Kidney (tissue), 22 donors: Measurements from ENCODE around the gene GTF3C1. TPM values are rescaled to one million over a fixed set of nuclear protein-coding genes. Genes with fewer than 3 reads are reported as not detected.
A peak's percentile ranks its signal among the peaks of the same experiment; 100 is the strongest.

Source experiments
- DNase-seq, 5 donors: peaks; one replicate each; pipeline ENCODE4 v3.0.0-alpha.2; 2013 to 2020
- FAIRE-seq: peaks from 2 replicates; lab custom pipeline; 2012; peaks lifted over from hg19 to GRCh38; lab: Jason Lieb, UNC
- H3K27ac ChIP-seq, 2 donors: one replicate each; pipeline ENCODE4 v1.7.0; 2013; ENCODE audit warnings: low read depth in 2 of 2, low read length in 2 of 2, inconsistent platforms in 1 of 2
- H3K27me3 ChIP-seq: one replicate; pipeline ENCODE4 v1.7.1; 2013; ENCODE audit warnings: low read length, inconsistent platforms; ENCODE audit not compliant: control insufficient read depth, insufficient read depth
- H3K36me3 ChIP-seq, 3 donors: one replicate each; pipeline versions ENCODE4 v1.7.0 to v1.7.1; 2013; ENCODE audit warnings: low read length in 3 of 3, control low read depth in 1 of 3, inconsistent platforms in 1 of 3; ENCODE audit not compliant: insufficient read depth in 3 of 3, control insufficient read depth in 2 of 3
- H3K4me1 ChIP-seq, 3 donors: one replicate each; pipeline versions ENCODE4 v1.7.0 to v1.7.1; 2013; ENCODE audit warnings: low read length in 3 of 3, inconsistent platforms in 1 of 3, low read depth in 1 of 3; ENCODE audit not compliant: control insufficient read depth in 2 of 3, insufficient read depth in 2 of 3
- H3K4me3 ChIP-seq, 3 donors: one replicate each; pipeline versions ENCODE4 v1.7.0 to v1.8.1; 2013; ENCODE audit warnings: low read length in 3 of 3, control low read depth in 1 of 3, inconsistent platforms in 1 of 3
- H3K9ac ChIP-seq, 3 donors: one replicate each; pipeline versions ENCODE4 v1.7.0 to v1.7.1; 2013; ENCODE audit warnings: low read length in 3 of 3, control low read depth in 1 of 3, inconsistent platforms in 1 of 3
- H3K9me3 ChIP-seq, 3 donors: one replicate each; pipeline versions ENCODE4 v1.7.0 to v1.7.1; 2013; ENCODE audit warnings: low read length in 3 of 3, control low read depth in 1 of 3, inconsistent platforms in 1 of 3; ENCODE audit not compliant: control insufficient read depth in 2 of 3, insufficient read depth in 1 of 3
- CTCF ChIP-seq: IDR thresholded peaks from 3 replicates; pipeline ENCODE4 v1.5.1; 2012; ENCODE audit warnings: mild to moderate bottlenecking, moderate library complexity, borderline replicate concordance; ENCODE audit not compliant: insufficient read depth; ENCODE audit errors: extremely low read depth
- intact Hi-C: fragments of 100-400 bp; cut with DNase I; formaldehyde crosslinking; loops from one replicate; pipeline ENCODE4 v1.11.1; 2022
- long read RNA-seq, 10 donors: library from polyadenylated mRNA in 1 of 10; unstranded in 1 of 10; transcript quantifications; one replicate each; pipeline ENCODE4 v2.0.0 and lab custom pipeline, GENCODE V29; 2021 to 2026
- polyA plus RNA-seq: library from polyadenylated mRNA; stranded (reverse); fragments of 350-450 nt; fragmentation: Illumina TruSeq; extraction: RNeasy Lipid Tissue Mini Kit (QIAGEN cat#74804); gene quantifications from one replicate; pipeline ENCODE4 v1.2.3, GENCODE V29; 2014; ENCODE audit warnings: low read depth, low replicate concordance; ENCODE audit not compliant: insufficient read depth
- total RNA-seq: library from RNA; stranded (reverse); fragmentation: NEBNext Ultra II Directional; extraction: Animal tissue kit (Norgen Biotek cat#: 25700); gene quantifications from one replicate; pipeline ENCODE4 v1.2.1, GENCODE V29; 2021
- donor health status: control.
- donor health status: control.
- donor health status: control.
- donor health status: control.
- donor health status: control.
- donor health status: DM: yes; HTN: yes; CAD: no.
- donor health status: Normal renal cell carcinoma (clear cell type).

GTF3C1 gene
- total RNA-seq (59.0 TPM), polyA plus RNA-seq (81.7 TPM)
- long read RNA-seq, donor 1, full-length matches to known transcripts, result 19 of 26 reads
- long read RNA-seq, donor 1, partial matches to known transcripts, result 7 of 26 reads
- long read RNA-seq, donor 1, other reads (novel, unspliced or antisense), result 0 of 26 reads
- long read RNA-seq, donor 2, transcript GTF3C1-205 (1 exons, 2,798 nt), result major isoform, 18 of 18 reads
- long read RNA-seq, donor 2, partial matches to known transcripts, result 0 of 18 reads
- long read RNA-seq, donor 2, other reads (novel, unspliced or antisense), result 0 of 18 reads
- long read RNA-seq, donor 3, full-length matches to known transcripts, result 19 of 28 reads
- long read RNA-seq, donor 3, partial matches to known transcripts, result 9 of 28 reads
- long read RNA-seq, donor 3, other reads (novel, unspliced or antisense), result 0 of 28 reads
- long read RNA-seq, donor 4, full-length matches to known transcripts, result 6 of 17 reads
- long read RNA-seq, donor 4, partial matches to known transcripts, result 11 of 17 reads
- long read RNA-seq, donor 4, other reads (novel, unspliced or antisense), result 0 of 17 reads
- long read RNA-seq, donor 5, partial matches to known transcripts, result 0 of 1 reads
- long read RNA-seq, donor 5, other reads (novel, unspliced or antisense), result 0 of 1 reads
- long read RNA-seq, donor 6, transcript GTF3C1-205 (1 exons, 2,798 nt), result major isoform, 7 of 7 reads
- long read RNA-seq, donor 6, partial matches to known transcripts, result 0 of 7 reads
- long read RNA-seq, donor 6, other reads (novel, unspliced or antisense), result 0 of 7 reads
- long read RNA-seq, donor 7, full-length matches to known transcripts, result 7 of 28 reads
- long read RNA-seq, donor 7, partial matches to known transcripts, result 19 of 28 reads
- long read RNA-seq, donor 7, other reads (novel, unspliced or antisense), result 2 of 28 reads
- long read RNA-seq, donor 8, transcript GTF3C1-205 (1 exons, 2,798 nt), result major isoform, 9 of 15 reads
- long read RNA-seq, donor 8, partial matches to known transcripts, result 5 of 15 reads
- long read RNA-seq, donor 8, other reads (novel, unspliced or antisense), result 0 of 15 reads
- long read RNA-seq, donor 9, partial matches to known transcripts, result 8 of 12 reads
- long read RNA-seq, donor 9, other reads (novel, unspliced or antisense), result 0 of 12 reads
- long read RNA-seq, donor 10, transcript GTF3C1-205 (1 exons, 2,798 nt), result major isoform, 13 of 23 reads
- long read RNA-seq, donor 10, partial matches to known transcripts, result 9 of 23 reads
- long read RNA-seq, donor 10, other reads (novel, unspliced or antisense), result 0 of 23 reads

DNA sequence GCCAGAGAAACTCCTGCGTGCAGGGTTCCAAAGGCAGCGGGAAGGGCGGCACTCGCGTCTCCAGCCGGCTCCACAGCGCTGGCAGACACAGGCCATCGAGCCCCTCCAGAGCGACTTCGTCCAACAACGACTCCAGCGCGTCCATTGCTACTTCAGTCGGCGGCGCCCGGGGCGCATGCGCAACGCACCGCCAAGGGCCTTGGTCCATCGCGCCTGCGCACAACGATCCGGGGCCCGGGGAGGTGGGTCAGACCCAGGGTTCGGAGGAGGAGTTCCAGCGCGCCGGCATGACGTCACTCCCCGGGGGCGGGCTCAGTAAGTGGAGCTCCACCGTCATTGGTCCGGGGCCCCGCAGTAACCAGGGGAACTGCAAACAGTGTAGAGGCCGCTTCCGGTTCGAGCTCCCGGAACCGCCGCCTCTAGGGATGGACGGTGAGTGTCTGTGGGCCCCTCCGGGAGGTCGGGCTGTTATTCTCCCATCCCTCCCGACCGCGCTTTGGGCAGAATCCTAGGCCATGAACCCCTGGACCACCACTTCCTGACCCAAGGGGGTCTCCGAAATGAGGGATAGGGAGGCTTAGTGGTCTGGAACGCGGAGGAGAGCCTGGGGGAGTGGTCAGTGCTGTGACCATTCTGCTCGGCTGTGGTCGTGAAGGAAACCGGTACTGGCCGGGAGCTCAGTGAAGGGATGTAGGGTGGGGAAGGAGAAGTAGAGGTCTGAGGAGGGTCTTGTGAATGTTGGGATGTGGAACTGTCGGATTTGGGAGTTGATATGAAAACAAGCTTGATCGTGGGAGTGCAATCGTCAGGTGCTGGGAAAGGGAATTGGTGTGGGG, at the start of gene GTF3C1, which contains the start of gene KATNIP:
GTF3C1 (minus strand) TSS at position 168 of the 836 bp plus-strand sequence; CDS start at position 145, 23 bp downstream.
KATNIP (plus strand) TSS at position 399 of the 836 bp plus-strand sequence; CDS start at position 426, 27 bp downstream.
- Histone ChIP-seq H3K27ac (peak within 1 kb of the TSS; percentile 60 to 73), H3K4me3 (peak within 1 kb of the TSS; percentile 88 to 91 (median 88)), H3K36me3 (peaks cover 0 to 3% (median 2%) of the 10 kb centered on the region in 3 donors), H3K27me3 (no peaks in the 10 kb centered on the region), H3K4me1 (peaks cover 0 to 20% (median 8%) of the 10 kb centered on the region in 3 donors), H3K9ac (peak within 1 kb of the TSS; percentile 79 to 93 (median 89)), H3K9me3 (no peaks in the 10 kb centered on the region)
- FAIRE-seq, result peak; percentile 94
- DNase-seq, result peak; percentile 99 to 100 (median 100)
- TF ChIP-seq CTCF, result no peak
- intact Hi-C loops, result no loop called here

DNA sequence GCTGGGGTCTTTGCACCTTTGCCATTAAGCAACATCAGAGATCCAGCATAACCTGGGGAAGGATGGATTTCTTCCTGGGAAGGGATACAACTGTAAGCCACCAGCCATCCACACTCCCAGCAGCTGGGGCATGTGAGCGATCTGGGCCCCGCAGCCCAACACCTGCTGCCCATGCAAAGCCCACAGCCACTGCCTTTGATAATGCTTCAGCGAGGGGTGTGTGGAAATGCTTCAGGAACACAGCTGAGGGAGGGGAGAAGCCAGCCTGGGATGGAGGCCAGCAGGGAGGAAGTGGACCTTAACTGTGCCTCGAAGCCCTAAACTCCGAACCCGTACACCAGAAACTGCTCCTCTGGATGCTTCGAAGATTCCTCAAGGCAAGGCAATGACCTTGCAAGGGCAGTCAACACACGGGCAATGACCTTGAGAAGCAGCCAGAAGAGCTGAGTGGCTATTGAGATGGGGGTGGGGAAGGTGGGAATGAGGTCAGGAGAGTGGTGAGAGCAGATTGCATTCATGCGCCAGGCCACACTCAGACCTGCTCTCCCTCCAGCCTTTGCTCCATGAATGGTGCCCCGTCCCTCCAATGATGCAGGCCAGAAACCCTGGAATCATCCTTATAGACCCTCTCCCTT, 49.3 kb upstream of the GTF3C1 start:
- Histone ChIP-seq H3K9me3 (no peaks in the 10 kb centered on the region), H3K27ac (no peak overlapping the region), H3K36me3 (no peaks in the 10 kb centered on the region), H3K9ac (no peak overlapping the region), H3K4me1 (peaks cover 0 to 7% (median 0%) of the 10 kb centered on the region in 3 donors), H3K27me3 (no peaks in the 10 kb centered on the region), H3K4me3 (no peak overlapping the region)
- intact Hi-C loops, result no loop called here
- FAIRE-seq (no peak), DNase-seq (no peak)
- TF ChIP-seq CTCF, result no peak
